ENCODE data around the gene GNAS. TPM values are rescaled to one million over a fixed set of nuclear protein-coding genes. Genes with fewer than 3 reads are reported as not detected.

GNAS gene
- total and polyA plus RNA-seq, 5 experiments from 2014 or later, result 155 to 756 (median 247) TPM

DNA sequence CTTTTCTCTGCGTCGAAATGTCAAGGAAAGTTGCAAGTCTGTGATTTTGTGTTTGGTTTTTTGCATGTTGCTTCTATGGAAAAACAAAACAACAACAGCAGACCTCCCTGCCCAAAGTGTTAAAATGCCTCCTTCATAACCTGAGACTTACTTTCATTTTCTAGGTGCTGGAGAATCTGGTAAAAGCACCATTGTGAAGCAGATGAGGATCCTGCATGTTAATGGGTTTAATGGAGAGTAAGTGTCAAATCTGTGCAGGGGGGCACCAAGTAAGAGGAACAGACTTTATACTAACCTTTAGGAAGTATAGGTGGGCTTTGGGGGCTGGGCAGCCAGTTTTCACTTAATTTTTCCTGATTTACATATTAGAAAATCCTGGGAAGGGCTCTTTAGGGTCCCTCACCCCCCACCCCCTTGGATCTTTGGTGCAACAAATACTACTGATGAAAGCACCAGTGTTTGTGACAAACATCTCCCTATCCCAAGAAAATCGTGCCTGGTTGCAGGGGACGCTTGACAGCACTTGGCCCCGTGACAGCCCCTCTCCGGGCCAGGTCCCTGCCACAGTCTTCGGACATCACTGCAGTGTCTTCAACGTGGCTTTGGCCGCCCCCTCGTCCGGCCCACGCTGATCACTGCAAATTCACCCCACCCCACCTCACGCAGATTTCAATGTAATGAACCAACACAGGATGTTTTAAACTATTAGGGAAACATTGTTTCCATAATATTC is 43.1 kb downstream of the GNAS start:
- H3K9me3 Mint-ChIP-seq, result no peaks in the 10 kb centered on the region
- peaks cover 47 to 86% (median 75%) of the 10 kb centered on the region in 4 donors for H3K4me1 Mint-ChIP-seq
- H3K36me3 Mint-ChIP-seq, result peaks cover 0 to 59% (median 3%) of the 10 kb centered on the region in 3 donors
- DNase-seq (no peak), ATAC-seq (no peak)
- H3K27ac Mint-ChIP-seq, result peak overlapping the region; percentile 63 to 94 (median 86)
- H3K4me3 Mint-ChIP-seq, result peak overlapping the region in 9 of 10 donors; percentile 76 to 97 (median 83)
- no peaks in the 10 kb centered on the region for H3K27me3 Mint-ChIP-seq
- POLR2A ChIA-PET, result no interaction called here

GRCh38 chr20:58896820-58897219 is 44.3 kb downstream of the GNAS start:
- ATAC-seq, result no peak
- Mint-ChIP-seq H3K4me1 (peaks cover 49 to 93% (median 83%) of the 10 kb centered on the region in 4 donors), H3K27ac (peak overlapping the region; percentile 0 to 94 (median 76)), H3K27me3 (no peaks in the 10 kb centered on the region), H3K36me3 (peaks cover 0 to 67% (median 3%) of the 10 kb centered on the region in 3 donors), H3K9me3 (no peaks in the 10 kb centered on the region), H3K4me3 (peak overlapping the region in 5 of 10 donors; percentile 1 to 40 (median 11))
- no peak for DNase-seq
- POLR2A ChIA-PET, result interaction anchor here (1.9 kb wide), 1 partner anchor 7 kb away, joined by 5 read pairs; no protein-coding TSS in a partner anchor

- Mint-ChIP-seq H3K4me3 (peak overlapping the region in 4 of 10 donors; percentile 11 to 45 (median 15)), H3K27me3 (no peaks in the 10 kb centered on the region), H3K4me1 (peaks cover 53 to 94% (median 88%) of the 10 kb centered on the region in 4 donors), H3K27ac (peak overlapping the region; percentile 46 to 94 (median 85)), H3K36me3 (peaks cover 0 to 71% (median 4%) of the 10 kb centered on the region in 3 donors), H3K9me3 (no peaks in the 10 kb centered on the region)
- POLR2A ChIA-PET, result interaction anchor here (1.9 to 2.0 kb wide), 2 partner anchors 8 to 135 kb away, joined by 5 read pairs; partner anchors contain the start of gene ATP5F1E
- no peak for ATAC-seq
- no peak for DNase-seq
These were observed 45.0 kb downstream of the GNAS start for GRCh38 chr20:58897488-58897887.

DNA sequence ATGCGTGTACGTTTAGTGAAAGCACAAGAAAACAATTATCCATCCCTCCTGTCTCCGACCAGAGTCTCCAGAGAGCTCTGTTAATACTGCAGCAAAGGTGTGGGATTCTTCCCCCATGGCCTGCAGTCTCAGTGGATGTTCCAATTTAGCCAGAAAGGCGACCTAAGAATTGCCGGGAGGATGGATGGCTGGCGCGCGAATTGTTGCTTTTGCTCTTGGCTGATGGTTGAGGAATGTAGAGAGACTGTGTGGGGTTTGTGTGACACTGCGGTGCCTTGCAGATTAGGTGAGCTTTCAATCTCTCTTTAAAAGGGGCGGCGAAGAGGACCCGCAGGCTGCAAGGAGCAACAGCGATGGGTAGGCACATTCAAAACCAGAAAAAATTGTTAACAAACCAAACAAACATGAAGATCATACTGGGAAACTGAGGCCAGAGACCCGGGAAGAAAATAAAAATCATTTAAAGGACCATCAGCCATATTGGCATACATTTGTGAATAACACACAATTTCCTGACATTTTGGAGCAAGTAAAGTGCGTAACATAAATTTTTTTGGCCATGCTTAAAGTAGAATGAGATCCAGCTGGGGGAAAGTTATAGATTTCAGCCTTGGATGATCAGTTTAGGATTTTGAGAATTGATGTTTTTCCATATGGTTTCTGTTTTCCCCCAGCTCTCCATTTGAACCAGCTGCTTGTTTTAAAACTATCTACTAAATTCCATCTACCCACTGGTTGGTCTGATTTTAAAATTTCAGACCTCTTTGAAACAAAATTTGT is 46.3 kb downstream of the GNAS start:
- Mint-ChIP-seq H3K4me1 (peaks cover 53 to 94% (median 88%) of the 10 kb centered on the region in 4 donors), H3K36me3 (peaks cover 0 to 82% (median 11%) of the 10 kb centered on the region in 3 donors), H3K27me3 (no peaks in the 10 kb centered on the region), H3K9me3 (no peaks in the 10 kb centered on the region), H3K4me3 (peak overlapping the region in 3 of 10 donors; percentile 1 to 37 (median 23)), H3K27ac (peak overlapping the region; percentile 8 to 94 (median 62))
- POLR2A ChIA-PET, result interaction anchor here (0.6 to 2.0 kb wide), 3 partner anchors 9 to 133 kb away, joined by 3 to 5 read pairs (median 5); partner anchors contain the start of gene ATP5F1E
- DNase-seq (no peak), ATAC-seq (no peak)

DNA sequence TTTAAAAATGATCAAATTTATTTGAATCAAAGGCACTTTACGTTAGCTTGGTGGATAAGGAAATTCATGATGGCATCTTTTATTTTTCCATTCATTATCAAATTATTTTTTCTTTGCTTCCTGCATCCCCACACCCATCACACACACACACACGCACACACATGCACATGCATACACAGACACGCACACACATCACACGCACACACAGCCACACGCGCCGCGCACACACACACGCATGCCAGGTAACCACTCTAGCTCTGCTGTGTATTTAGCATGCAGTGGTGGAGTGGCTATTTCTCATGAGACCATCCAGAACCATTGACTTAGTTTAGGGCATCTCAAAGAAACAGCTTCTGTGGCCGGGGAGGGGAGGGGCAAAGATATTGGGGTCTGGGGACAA is 47.0 kb downstream of the GNAS start:
- Mint-ChIP-seq H3K4me1 (peaks cover 53 to 89% (median 83%) of the 10 kb centered on the region in 4 donors), H3K27ac (peak overlapping the region in 7 of 10 donors; percentile 5 to 70 (median 45)), H3K27me3 (no peaks in the 10 kb centered on the region), H3K9me3 (no peaks in the 10 kb centered on the region), H3K36me3 (peaks cover 0 to 88% (median 11%) of the 10 kb centered on the region in 3 donors), H3K4me3 (peak overlapping the region in 2 of 10 donors; percentile 7 to 15)
- POLR2A ChIA-PET, result interaction anchor here (0.5 to 0.6 kb wide), 2 partner anchors 23 to 80 kb away, joined by 3 to 4 read pairs; no protein-coding TSS in a partner anchor
- DNase-seq (no peak), ATAC-seq (no peak)

DNA sequence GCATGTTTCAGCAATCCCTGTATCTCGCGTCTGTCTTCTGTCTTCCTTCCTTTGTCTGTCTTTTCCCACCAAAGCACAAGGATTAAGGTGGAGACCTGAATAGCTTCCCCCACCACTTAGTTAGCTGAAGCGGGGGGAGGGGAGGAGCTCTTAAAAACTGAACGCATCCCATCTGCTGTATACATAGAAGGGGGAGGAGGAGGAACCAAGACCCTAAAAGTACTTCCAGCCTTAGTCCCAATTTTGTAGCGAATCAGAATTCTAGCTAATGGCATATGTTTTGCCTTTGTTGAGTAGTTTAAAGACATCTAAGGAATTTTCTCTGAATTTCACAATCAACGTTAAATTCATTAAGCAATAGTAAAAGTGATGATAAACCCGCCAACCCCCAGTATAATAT is 47.9 kb downstream of the GNAS start:
- Mint-ChIP-seq H3K4me1 (peaks cover 53 to 89% (median 80%) of the 10 kb centered on the region in 4 donors), H3K36me3 (peaks cover 0 to 89% (median 14%) of the 10 kb centered on the region in 3 donors)

DNA sequence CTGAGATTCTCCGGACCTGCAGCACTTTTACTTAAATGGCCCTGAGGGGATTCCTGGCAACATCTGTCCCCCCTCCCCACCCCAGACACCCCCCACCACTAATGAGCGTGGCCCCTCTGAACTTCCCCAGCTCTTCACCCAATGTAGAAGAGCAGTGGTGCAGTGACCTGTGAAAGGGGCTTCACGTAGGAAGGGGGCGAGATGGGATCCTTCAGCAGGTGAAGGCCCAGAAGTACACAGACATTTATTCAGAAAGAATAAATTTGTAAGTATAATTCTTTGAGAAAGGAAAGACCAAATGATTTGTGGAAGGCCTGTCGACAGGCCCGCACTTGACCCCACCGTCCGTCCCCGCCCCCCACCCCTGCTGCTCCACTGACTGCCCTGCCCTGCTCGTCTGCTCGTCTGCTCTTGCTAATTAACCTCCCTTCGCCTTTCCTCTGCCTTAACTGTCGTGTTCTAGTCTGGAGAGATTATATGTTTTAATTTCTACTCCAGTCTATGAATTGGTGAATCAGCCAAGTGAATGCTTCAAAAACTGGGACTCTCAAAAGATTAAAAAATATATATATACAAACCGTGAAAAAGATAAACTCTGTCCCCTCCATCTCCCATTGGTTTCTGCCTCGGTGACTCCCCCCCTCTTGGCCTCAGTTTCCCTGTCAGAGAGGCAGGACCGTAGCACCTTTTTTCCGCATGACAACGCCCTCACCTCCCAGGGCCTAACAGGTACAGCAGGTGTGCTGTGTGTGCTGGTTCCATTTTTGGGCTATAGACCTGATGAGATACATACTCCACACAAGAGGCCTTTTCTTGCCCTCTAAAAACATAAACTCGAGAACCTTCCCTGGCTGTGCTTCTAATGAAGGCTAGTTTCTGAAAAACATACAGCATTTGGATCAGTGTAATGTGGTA is 49.2 kb downstream of the GNAS start:
- H3K36me3 Mint-ChIP-seq, result peaks cover 4 to 88% (median 15%) of the 10 kb centered on the region in 3 donors
- H3K4me1 Mint-ChIP-seq, result peaks cover 52 to 87% (median 76%) of the 10 kb centered on the region in 4 donors
- peak overlapping the region in 9 of 10 donors; percentile 15 to 85 (median 57) for H3K27ac Mint-ChIP-seq
- POLR2A ChIA-PET, result interaction anchor here (0.7 to 2.1 kb wide), 3 partner anchors 12 to 130 kb away, joined by 4 to 6 read pairs (median 5); partner anchors contain the start of gene ATP5F1E
- H3K27me3 Mint-ChIP-seq, result no peaks in the 10 kb centered on the region
- peak overlapping the region in 1 of 10 donors; percentile 5 for H3K4me3 Mint-ChIP-seq
- DNase-seq (no peak), ATAC-seq (peak in 1 of 2 donors; percentile 7)
- no peaks in the 10 kb centered on the region for H3K9me3 Mint-ChIP-seq

More for the DNA sequence above, 47.9 kb downstream of the GNAS start:
- POLR2A ChIA-PET, result interaction anchor here (0.7 to 0.9 kb wide), 2 partner anchors 10 to 11 kb away, joined by 3 to 5 read pairs; no protein-coding TSS in a partner anchor
- H3K27me3 Mint-ChIP-seq, result no peaks in the 10 kb centered on the region
- H3K4me3 Mint-ChIP-seq, result peak overlapping the region in 1 of 10 donors; percentile 72
- H3K27ac Mint-ChIP-seq, result peak overlapping the region in 6 of 10 donors; percentile 38 to 83 (median 55)
- ATAC-seq (no peak), DNase-seq (no peak)
- no peaks in the 10 kb centered on the region for H3K9me3 Mint-ChIP-seq

DNA sequence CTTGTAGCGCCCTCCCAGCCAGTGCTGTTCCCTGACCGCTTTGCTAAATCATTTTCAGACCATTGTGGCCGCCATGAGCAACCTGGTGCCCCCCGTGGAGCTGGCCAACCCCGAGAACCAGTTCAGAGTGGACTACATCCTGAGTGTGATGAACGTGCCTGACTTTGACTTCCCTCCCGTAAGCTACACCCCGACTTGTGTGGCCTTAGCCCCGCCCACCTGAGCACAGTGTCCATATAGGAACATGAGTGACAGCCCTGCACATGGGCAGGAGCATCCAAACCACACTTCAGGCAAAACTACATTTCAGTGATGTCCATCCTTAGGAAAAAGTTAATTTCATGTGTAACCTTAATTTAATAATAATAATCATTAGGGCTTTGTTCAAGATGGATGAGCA is 51.1 kb downstream of the GNAS start:
- Mint-ChIP-seq H3K27ac (peak overlapping the region; percentile 7 to 80 (median 47)), H3K36me3 (peaks cover 4 to 88% (median 26%) of the 10 kb centered on the region in 3 donors), H3K4me3 (peak overlapping the region in 1 of 10 donors; percentile 26), H3K4me1 (peaks cover 55 to 87% (median 78%) of the 10 kb centered on the region in 4 donors), H3K9me3 (no peaks in the 10 kb centered on the region), H3K27me3 (no peaks in the 10 kb centered on the region)
- no peak for ATAC-seq
- no peak for DNase-seq
- POLR2A ChIA-PET, result interaction anchor here (1.1 to 2.1 kb wide), 3 partner anchors 11 to 13 kb away, joined by 3 to 6 read pairs (median 5); no protein-coding TSS in a partner anchor

GRCh38 chr20:58905236-58905635 is 52.7 kb downstream of the GNAS start:
- Mint-ChIP-seq H3K4me1 (peaks cover 42 to 80% (median 72%) of the 10 kb centered on the region in 4 donors), H3K27me3 (no peaks in the 10 kb centered on the region), H3K4me3 (no peak overlapping the region), H3K27ac (peak overlapping the region in 3 of 10 donors; percentile 11 to 47 (median 34)), H3K36me3 (peaks cover 4 to 88% (median 33%) of the 10 kb centered on the region in 3 donors), H3K9me3 (no peaks in the 10 kb centered on the region)
- POLR2A ChIA-PET, result interaction anchor here (1.2 to 2.0 kb wide), 2 partner anchors 14 to 16 kb away, joined by 3 to 7 read pairs; no protein-coding TSS in a partner anchor
- ATAC-seq (no peak), DNase-seq (no peak)

GRCh38 chr20:58906111-58906510 is 53.6 kb downstream of the GNAS start:
- POLR2A ChIA-PET, result interaction anchor here (2.0 kb wide), 1 partner anchor 17 kb away, joined by 7 read pairs; no protein-coding TSS in a partner anchor
- DNase-seq, result no peak
- Mint-ChIP-seq H3K9me3 (no peaks in the 10 kb centered on the region), H3K36me3 (peaks cover 7 to 88% (median 42%) of the 10 kb centered on the region in 3 donors), H3K4me3 (peak overlapping the region in 2 of 10 donors; percentile 22 to 24), H3K27me3 (no peaks in the 10 kb centered on the region), H3K4me1 (peaks cover 42 to 75% (median 72%) of the 10 kb centered on the region in 4 donors), H3K27ac (peak overlapping the region in 6 of 10 donors; percentile 28 to 83 (median 59))
- ATAC-seq, result no peak

DNA sequence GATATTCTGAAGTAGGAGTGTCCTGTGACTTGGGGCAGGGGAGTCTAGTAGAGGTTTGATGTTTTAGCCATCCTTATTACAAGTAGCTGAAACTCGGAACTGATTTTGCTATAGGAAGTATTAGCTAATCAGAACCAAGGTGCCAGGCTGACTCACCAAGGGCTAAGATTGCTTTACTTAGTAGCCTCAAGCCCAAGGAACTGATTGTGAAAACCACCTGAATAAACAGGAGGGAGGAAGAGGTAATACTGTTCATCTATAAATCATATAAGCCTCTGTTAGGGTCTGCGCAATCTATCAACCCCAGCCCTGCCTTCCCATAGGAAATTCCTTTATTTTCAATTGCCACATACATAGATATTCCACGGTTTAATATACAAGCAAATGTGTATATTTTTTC is 54.4 kb downstream of the GNAS start:
- Mint-ChIP-seq H3K27me3 (no peaks in the 10 kb centered on the region), H3K4me3 (peak overlapping the region in 9 of 10 donors; percentile 35 to 87 (median 80)), H3K9me3 (no peaks in the 10 kb centered on the region), H3K36me3 (peaks cover 7 to 92% (median 50%) of the 10 kb centered on the region in 3 donors), H3K27ac (peak overlapping the region; percentile 60 to 95 (median 90)), H3K4me1 (peaks cover 43 to 78% (median 73%) of the 10 kb centered on the region in 4 donors)
- POLR2A ChIA-PET, result interaction anchor here (0.6 to 1.4 kb wide), 3 partner anchors 18 to 256 kb away, joined by 3 to 11 read pairs (median 4); partner anchors contain the start of gene ATP5F1E
- no peak for ATAC-seq
- DNase-seq, result no peak

Measured in naive thymus-derived CD8-positive, alpha-beta T cell (primary cell).